SK-N-SH (cell line): ENCODE data around the gene MFAP4. TPM values are rescaled to one million over a fixed set of nuclear protein-coding genes. Genes with fewer than 3 reads are reported as not detected.

Experiments
- CTCF ChIA-PET: fragments of 300-600, 350-600 bp; formaldehyde crosslinking; extraction: SDS; loops from one replicate; lab custom pipeline; 2021; lab: Yijun Ruan, JAX
- POLR2A ChIA-PET: fragments of 350-600 bp; sonication (Branson Sonifier 250); formaldehyde crosslinking; extraction: SDS; loops from one replicate; lab custom pipeline; 2020; ENCODE audit warnings: antibody characterized with exemption, inconsistent platforms; lab: Yijun Ruan, JAX
- DNase-seq: peaks from one replicate; pipeline ENCODE4 v3.0.0; 2012
- H2AFZ ChIP-seq: fragments of 200-600 bp; sonication (generic); 2 replicates; pipeline ENCODE4 v1.8.1; 2016; ENCODE audit warnings: antibody characterized with exemption, mild to moderate bottlenecking, low read depth
- H3F3A ChIP-seq: fragments of 200-600 bp; sonication (generic); replicated peaks from 2 replicates; pipeline ENCODE3; 2016; ENCODE audit warnings: antibody characterized with exemption, mild to moderate bottlenecking; ENCODE audit not compliant: insufficient read depth
- H3K27ac ChIP-seq, 2 experiments: fragments of 200-500 bp in 1 of 2; fragments of 200-600 bp in 1 of 2; sonication (Bioruptor generic) in 1 of 2; sonication (generic), shearing (Covaris generic) in 1 of 2; 2 replicates each; pipeline versions ENCODE4 v1.5.1 to v1.6.1; 2014 to 2016; ENCODE audit warnings: low read depth in 2 of 2, inconsistent platforms in 1 of 2, low read length in 1 of 2, mild to moderate bottlenecking in 1 of 2, mixed read lengths in 1 of 2
- H3K27me3 ChIP-seq: fragments of 200-600 bp; sonication (generic), shearing (Covaris generic); 2 replicates; pipeline ENCODE4 v1.6.1; 2016; ENCODE audit warnings: mixed run types; ENCODE audit not compliant: insufficient read depth
- H3K36me3 ChIP-seq, 2 experiments: fragments of 200-500 bp in 1 of 2; fragments of 200-600 bp in 1 of 2; sonication (Bioruptor generic) in 1 of 2; sonication (generic) in 1 of 2; replicated peaks in 1 of 2; 2 replicates each; pipeline versions ENCODE3 to v1.5.1; 2014 to 2016; ENCODE audit warnings: low read length in 1 of 2, mild to moderate bottlenecking in 1 of 2; ENCODE audit not compliant: insufficient read depth in 2 of 2, control insufficient read depth in 1 of 2
- H3K4me1 ChIP-seq, 2 experiments: fragments of 200-500 bp in 1 of 2; fragments of 200-600 bp in 1 of 2; sonication (Bioruptor generic) in 1 of 2; sonication (generic), shearing (Covaris generic) in 1 of 2; 2 replicates each; pipeline versions ENCODE4 v1.5.1 to v1.6.1; 2014 to 2016; ENCODE audit warnings: low read depth in 1 of 2, low read length in 1 of 2, mixed run types in 1 of 2; ENCODE audit not compliant: insufficient read depth in 2 of 2, control insufficient read depth in 1 of 2
- H3K4me2 ChIP-seq: fragments of 200-600 bp; sonication (generic), shearing (Covaris generic); 2 replicates; pipeline ENCODE4 v1.6.1; 2017; ENCODE audit warnings: mixed run types
- H3K4me3 ChIP-seq, 2 experiments: fragments of 200-500 bp in 1 of 2; fragments of 200-600 bp in 1 of 2; sonication (Bioruptor generic) in 1 of 2; sonication (generic), shearing (Covaris generic) in 1 of 2; 2 replicates each; pipeline versions ENCODE4 v1.5.1 to v1.8.1; 2014 to 2016; ENCODE audit warnings: low read depth in 2 of 2, inconsistent platforms in 1 of 2, low read length in 1 of 2, mild to moderate bottlenecking in 1 of 2, mixed read lengths in 1 of 2, moderate library complexity in 1 of 2
- H3K79me2 ChIP-seq: fragments of 200-600 bp; sonication (generic); 2 replicates; pipeline ENCODE4 v1.8.1; 2017; ENCODE audit warnings: mild to moderate bottlenecking; ENCODE audit not compliant: insufficient read depth
- H3K9ac ChIP-seq: fragments of 200-600 bp; sonication (generic); 2 replicates; pipeline ENCODE4 v1.6.1; 2017; ENCODE audit warnings: mixed run types
- H3K9me2 ChIP-seq: fragments of 200-600 bp; sonication (generic); 2 replicates; pipeline ENCODE4 v1.6.1; 2017; ENCODE audit warnings: mixed run types
- H3K9me3 ChIP-seq: fragments of 200-600 bp; sonication (generic); 2 replicates; pipeline ENCODE4 v1.6.1; 2017; ENCODE audit warnings: mixed run types, mild to moderate bottlenecking, moderate library complexity
- H4K20me1 ChIP-seq: fragments of 200-600 bp; sonication (generic); 2 replicates; pipeline ENCODE4 v1.6.1; 2017; ENCODE audit warnings: mild to moderate bottlenecking, mixed run types; ENCODE audit not compliant: insufficient read depth
- CHD2 ChIP-seq: fragments of 150-350 bp; IDR thresholded peaks from 2 replicates; pipeline ENCODE4 v1.6.1; 2018; ENCODE audit warnings: low read length; ENCODE audit not compliant: partially characterized antibody
- ELF1 ChIP-seq: IDR thresholded peaks from 2 replicates; pipeline ENCODE4 v1.4.0; 2012
- EZH2phosphoT487 ChIP-seq: fragments of 200-600 bp; sonication (generic); IDR thresholded peaks from 2 replicates; pipeline ENCODE4 v1.6.1; 2017; ENCODE audit warnings: low read depth, mixed run types, mild to moderate bottlenecking, antibody characterized with exemption, moderate library complexity, borderline replicate concordance
- FOXM1 ChIP-seq: IDR thresholded peaks from 2 replicates; pipeline ENCODE4 v1.4.0; 2012; ENCODE audit warnings: low read depth, mild to moderate bottlenecking
- GABPA ChIP-seq: IDR thresholded peaks from 2 replicates; pipeline ENCODE4 v1.4.0; 2012; ENCODE audit warnings: low read depth, mild to moderate bottlenecking
- GATA2 ChIP-seq: sonication (generic); formaldehyde crosslinking; IDR thresholded peaks from 2 replicates; pipeline ENCODE4 v1.5.0; 2020; ENCODE audit warnings: mild to moderate bottlenecking, missing genetic modification reagents
- JUND ChIP-seq: IDR thresholded peaks from 2 replicates; pipeline ENCODE4 v1.4.0; 2012
- NFIC ChIP-seq: IDR thresholded peaks from 2 replicates; pipeline ENCODE4 v1.4.0; 2012; ENCODE audit warnings: borderline replicate concordance
- NRF1 ChIP-seq: IDR thresholded peaks from 2 replicates; pipeline ENCODE4 v1.6.1; 2012; ENCODE audit warnings: low read depth, mild to moderate bottlenecking, low read length
- POLR2AphosphoS5 ChIP-seq: IDR thresholded peaks from 2 replicates; pipeline ENCODE4 v1.6.1; 2012; ENCODE audit warnings: low read depth, low read length
- RCOR1 ChIP-seq: fragments of 150-350 bp; IDR thresholded peaks from 2 replicates; pipeline ENCODE4 v1.6.1; 2017; ENCODE audit warnings: antibody characterized with exemption, low read length
- SMC3 ChIP-seq: IDR thresholded peaks from 2 replicates; pipeline ENCODE4 v1.6.1; 2012; ENCODE audit warnings: low read depth, low read length, improper control_type of control experiment
- TAF1 ChIP-seq: IDR thresholded peaks from 2 replicates; pipeline ENCODE4 v1.6.1; 2012; ENCODE audit warnings: low read depth, mild to moderate bottlenecking, low read length, moderate library complexity, borderline replicate concordance
- TEAD4 ChIP-seq: IDR thresholded peaks from 2 replicates; pipeline ENCODE4 v1.4.0; 2012; ENCODE audit warnings: mild to moderate bottlenecking, borderline replicate concordance; ENCODE audit not compliant: insufficient read depth
- USF1 ChIP-seq: IDR thresholded peaks from 2 replicates; pipeline ENCODE4 v1.4.0; 2012; ENCODE audit warnings: low read depth, borderline replicate concordance
- YY1 ChIP-seq: IDR thresholded peaks from 2 replicates; pipeline ENCODE4 v1.4.0; 2012; ENCODE audit warnings: low read depth, mild to moderate bottlenecking
- WGBS: methylation state at CpG from one replicate; pipeline ENCODE4 v1.1.6; 2017; ENCODE audit warnings: low lambda C conversion rate; 5-methylcytosine and 5-hydroxymethylcytosine counted together
- polyA plus RNA-seq, 3 experiments: library from polyadenylated mRNA; depleted of rRNA; stranded (reverse); fragments of >200 nt; gene quantifications; 2 replicates each; pipeline ENCODE4 v1.2.3, GENCODE V29; 2012
- TF ChIP-seq, protein P1 (sequence below): IDR thresholded peaks from 2 replicates; pipeline ENCODE4 v1.4.0; 2012; ENCODE audit warnings: low read depth
- TF ChIP-seq, protein P2 (sequence below): IDR thresholded peaks from 2 replicates; pipeline ENCODE4 v1.4.0; 2012; ENCODE audit warnings: low read depth, borderline replicate concordance

The MFAP4 gene
- polyA plus RNA-seq, 1 of the 3 experiments (the other 2 are of a cell fraction): 120 TPM

DNA sequence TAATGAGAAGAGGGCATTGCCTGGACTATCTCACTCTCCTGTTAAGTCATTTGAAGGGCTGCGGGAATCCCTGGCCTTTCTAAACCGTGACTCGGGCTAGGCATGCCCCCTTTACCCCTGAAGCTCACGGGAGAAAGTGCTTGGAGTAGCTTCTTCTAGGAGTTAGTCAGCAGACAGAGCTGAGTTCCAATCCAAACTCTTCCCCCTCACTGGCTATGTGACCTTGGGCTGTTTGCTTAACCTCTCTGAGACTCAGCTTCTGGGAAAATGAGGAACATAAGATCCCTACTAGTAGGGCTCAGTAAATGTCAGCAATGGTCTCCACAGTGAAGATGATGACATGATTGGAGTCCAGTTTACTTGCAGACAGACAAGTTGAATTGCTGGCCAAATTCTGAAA lies 18.8 kb downstream of the MFAP4 start:
- no peak for DNase-seq
- Histone ChIP-seq H3K27me3 (no peaks in the 10 kb centered on the region), H3K36me3 (no peaks in the 10 kb centered on the region), H4K20me1 (no peaks in the 10 kb centered on the region), H3K4me2 (no peak overlapping the region), H3K9me2 (no peaks in the 10 kb centered on the region), H3K9ac (no peak overlapping the region), H3K4me3 (no peak overlapping the region), H2AFZ (no peak overlapping the region), H3K4me1 (peaks cover 6 to 18% of the 10 kb centered on the region in 2 experiments; a peak in 2 of 4 replicates), H3K27ac (no peak overlapping the region), H3K9me3 (no peaks in the 10 kb centered on the region), H3K79me2 (no peaks in the 10 kb centered on the region), H3F3A (no peaks in the 10 kb centered on the region)
- no peak for TF ChIP-seq YY1
- POLR2A ChIA-PET: interaction anchor here (1.7 kb wide), 1 partner anchor 10 kb away, joined by 4 read pairs; the partner anchor contains the start of gene MAPK7
- 93% methylated on average over 4 of the region's 4 CpGs for WGBS
- CTCF ChIA-PET: interaction anchor here (0.8 to 1.5 kb wide), 2 partner anchors 79 to 398 kb away, joined by 4 to 6 read pairs; no protein-coding TSS in a partner anchor

- H3K9me2 ChIP-seq: no peaks in the 10 kb centered on the region
- no peaks in the 10 kb centered on the region for H3K9me3 ChIP-seq
- ChIA-PET CTCF (interaction anchor here (5.5 to 12.0 kb wide), 2 partner anchors 45 to 80 kb away, joined by 79 to 305 read pairs; partner anchors contain the start of gene RNF112), POLR2A (interaction anchor here (3.0 kb wide), 1 partner anchor 11 kb away, joined by 24 read pairs; the partner anchor contains the start of gene MAPK7)
- 87% methylated on average over 4 of the region's 5 CpGs for WGBS
- no peaks in the 10 kb centered on the region for H3K36me3 ChIP-seq
- no peaks in the 10 kb centered on the region for H3K27me3 ChIP-seq
- peaks cover 5% of the 10 kb centered on the region for H3K79me2 ChIP-seq
- H3F3A ChIP-seq: no peaks in the 10 kb centered on the region
- no peak overlapping the region for H3K9ac ChIP-seq
- no peak overlapping the region for H3K27ac ChIP-seq
- no peak overlapping the region for H3K4me2 ChIP-seq
- H3K4me1 ChIP-seq: peaks cover 10 to 27% of the 10 kb centered on the region in 2 experiments; a peak in 2 of 4 replicates
- no peaks in the 10 kb centered on the region for H4K20me1 ChIP-seq
- H2AFZ ChIP-seq: no peak overlapping the region
- no peak overlapping the region for H3K4me3 ChIP-seq
- TF ChIP-seq TAF1: no peak
- no peak for TF ChIP-seq JUND
- no peak for TF ChIP-seq SMC3
- no peak for TF ChIP-seq FOXM1
- no peak for TF ChIP-seq ELF1
- no peak for TF ChIP-seq GATA2
- no peak for TF ChIP-seq EZH2phosphoT487
- no peak for DNase-seq
Observed at GRCh38 chr17:19366637-19366972, 20.4 kb downstream of the MFAP4 start.

- WGBS: 73% methylated on average over 9 of the region's 9 CpGs
- peaks cover 8% of the 10 kb centered on the region for H3K79me2 ChIP-seq
Observed at GRCh38 chr17:19365833-19366636, 21.0 kb downstream of the MFAP4 start.

More at GRCh38 chr17:19365833-19366636, 21.0 kb downstream of the MFAP4 start:
- Histone ChIP-seq H2AFZ (no peak overlapping the region), H3K36me3 (no peaks in the 10 kb centered on the region), H3F3A (peaks cover 2% of the 10 kb centered on the region), H3K4me2 (no peak overlapping the region), H3K4me1 (peaks cover 13 to 32% of the 10 kb centered on the region in 2 experiments; a peak in 2 of 4 replicates), H3K4me3 (no peak overlapping the region), H3K9ac (no peak overlapping the region), H4K20me1 (no peaks in the 10 kb centered on the region), H3K9me2 (no peaks in the 10 kb centered on the region), H3K9me3 (no peaks in the 10 kb centered on the region), H3K27me3 (no peaks in the 10 kb centered on the region), H3K27ac (no peak overlapping the region)
- TF ChIP-seq TEAD4 (no peak), NRF1 (no peak), YY1 (no peak), RCOR1 (no peak), POLR2AphosphoS5 (no peak), CHD2 (no peak), USF1 (no peak), ELF1 (no peak), NFIC (no peak), GABPA (no peak)
- TF ChIP-seq, protein P1, sequence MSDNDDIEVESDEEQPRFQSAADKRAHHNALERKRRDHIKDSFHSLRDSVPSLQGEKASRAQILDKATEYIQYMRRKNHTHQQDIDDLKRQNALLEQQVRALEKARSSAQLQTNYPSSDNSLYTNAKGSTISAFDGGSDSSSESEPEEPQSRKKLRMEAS: no peak
- TF ChIP-seq, protein P2, sequence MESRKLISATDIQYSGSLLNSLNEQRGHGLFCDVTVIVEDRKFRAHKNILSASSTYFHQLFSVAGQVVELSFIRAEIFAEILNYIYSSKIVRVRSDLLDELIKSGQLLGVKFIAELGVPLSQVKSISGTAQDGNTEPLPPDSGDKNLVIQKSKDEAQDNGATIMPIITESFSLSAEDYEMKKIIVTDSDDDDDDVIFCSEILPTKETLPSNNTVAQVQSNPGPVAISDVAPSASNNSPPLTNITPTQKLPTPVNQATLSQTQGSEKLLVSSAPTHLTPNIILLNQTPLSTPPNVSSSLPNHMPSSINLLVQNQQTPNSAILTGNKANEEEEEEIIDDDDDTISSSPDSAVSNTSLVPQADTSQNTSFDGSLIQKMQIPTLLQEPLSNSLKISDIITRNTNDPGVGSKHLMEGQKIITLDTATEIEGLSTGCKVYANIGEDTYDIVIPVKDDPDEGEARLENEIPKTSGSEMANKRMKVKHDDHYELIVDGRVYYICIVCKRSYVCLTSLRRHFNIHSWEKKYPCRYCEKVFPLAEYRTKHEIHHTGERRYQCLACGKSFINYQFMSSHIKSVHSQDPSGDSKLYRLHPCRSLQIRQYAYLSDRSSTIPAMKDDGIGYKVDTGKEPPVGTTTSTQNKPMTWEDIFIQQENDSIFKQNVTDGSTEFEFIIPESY: no peak
- ChIA-PET CTCF (interaction anchor here (1.5 to 12.0 kb wide), 4 partner anchors 12 to 396 kb away, joined by 6 to 305 read pairs (median 46); partner anchors contain the start of genes MAPK7 and RNF112), POLR2A (interaction anchor here (3.0 kb wide), 1 partner anchor 11 kb away, joined by 24 read pairs; the partner anchor contains the start of gene MAPK7)
- no peak for DNase-seq
